HepG2 (cell line): Measurements from ENCODE around the gene HELZ2. TPM values are rescaled to one million over a fixed set of nuclear protein-coding genes. Genes with fewer than 3 reads are reported as not detected.

ENCODE experiments used
- HNRNPUL1 ChIP-seq: fragments of 200-400 bp; formaldehyde crosslinking; IDR thresholded peaks from 2 replicates; pipeline ENCODE4 v1.6.1; 2017; ENCODE audit warnings: low read depth, mild to moderate bottlenecking, low read length, moderate library complexity
- ISL2 ChIP-seq: sonication (generic); formaldehyde crosslinking; IDR thresholded peaks from 2 replicates; pipeline ENCODE4 v1.5.0; 2020; ENCODE audit warnings: missing genetic modification reagents
- KLF13 ChIP-seq: sonication (generic); formaldehyde crosslinking; IDR thresholded peaks from 2 replicates; pipeline ENCODE4 v1.4.0; 2020; ENCODE audit warnings: mild to moderate bottlenecking, missing genetic modification reagents
- NR2F6 ChIP-seq, 2 experiments: IDR thresholded peaks; 2 replicates each; pipeline ENCODE4 v1.6.1; 2016; ENCODE audit warnings: antibody characterized with exemption in 1 of 2, mild to moderate bottlenecking in 1 of 2
- SRSF1 ChIP-seq: fragments of 200-400 bp; formaldehyde crosslinking; optimal IDR thresholded peaks from 2 replicates; pipeline ENCODE3; 2017; ENCODE audit warnings: mild to moderate bottlenecking, low read depth, low read length, moderate library complexity
- ZBTB42 ChIP-seq: sonication (generic); formaldehyde crosslinking; IDR thresholded peaks from 2 replicates; pipeline ENCODE4 v1.5.0; 2020; ENCODE audit warnings: mild to moderate bottlenecking, missing genetic modification reagents
- ZNF235 ChIP-seq: sonication (generic); formaldehyde crosslinking; IDR thresholded peaks from 2 replicates; pipeline ENCODE4 v1.8.1; 2023; ENCODE audit warnings: mild to moderate bottlenecking, missing genetic modification reagents, borderline replicate concordance
- ZNF567 ChIP-seq: sonication (generic); formaldehyde crosslinking; IDR thresholded peaks from 2 replicates; pipeline ENCODE4 v1.8.1; 2023; ENCODE audit warnings: mild to moderate bottlenecking, missing genetic modification reagents, borderline replicate concordance
- ZNF652 ChIP-seq: IDR thresholded peaks from 2 replicates; pipeline ENCODE4 v1.6.1; 2016; ENCODE audit warnings: low read depth, borderline replicate concordance
- ZNF660 ChIP-seq: sonication (generic); formaldehyde crosslinking; IDR thresholded peaks from 2 replicates; pipeline ENCODE4 v1.5.1; 2020; ENCODE audit warnings: mild to moderate bottlenecking, low read depth, missing genetic modification reagents, borderline replicate concordance
- ZNF761 ChIP-seq: sonication (generic); formaldehyde crosslinking; conservative IDR thresholded peaks from 2 replicates; pipeline ENCODE4 v1.4.0; 2020; ENCODE audit warnings: mild to moderate bottlenecking, missing genetic modification reagents
- polyA plus RNA-seq, 8 experiments: library from polyadenylated mRNA; depleted of rRNA in 3 of 8; stranded (reverse) in 7 of 8; unstranded in 1 of 8; fragments of >200 nt; fragmentation: Illumina TruSeq in 4 of 8; extraction: Trizol in 4 of 8; gene quantifications; 2 replicates each; pipeline versions ENCODE4 v1.2.1 to v1.2.3, GENCODE V29; 2011 to 2016; ENCODE audit warnings: low read depth in 4 of 8, missing spikeins in 1 of 8, mixed read lengths in 1 of 8; ENCODE audit not compliant: insufficient read depth in 1 of 8
- total RNA-seq, 5 experiments: library from RNA; depleted of rRNA; stranded (reverse); fragments of >200 nt; fragmentation: Illumina TruSeq; extraction: Trizol; gene quantifications; 2 replicates each; pipeline ENCODE4 v1.2.3, GENCODE V29; 2016; ENCODE audit warnings: low read depth in 1 of 5
- TF ChIP-seq, protein P1 (sequence below): sonication (generic); formaldehyde crosslinking; IDR thresholded peaks from 2 replicates; pipeline ENCODE4 v1.4.0; 2020; ENCODE audit warnings: mild to moderate bottlenecking, missing genetic modification reagents
- TF ChIP-seq, protein P2 (sequence below): sonication (generic); formaldehyde crosslinking; IDR thresholded peaks from 2 replicates; pipeline ENCODE4 v1.5.0; 2020; ENCODE audit warnings: missing genetic modification reagents
- TF ChIP-seq, protein P3 (sequence below): sonication (generic); formaldehyde crosslinking; IDR thresholded peaks from 2 replicates; pipeline ENCODE4 v1.8.1; 2023; ENCODE audit warnings: mild to moderate bottlenecking, moderate library complexity, missing genetic modification reagents
- TF ChIP-seq, protein P4 (sequence below): sonication (generic); formaldehyde crosslinking; IDR thresholded peaks from 2 replicates; pipeline ENCODE4 v1.4.0; 2020; ENCODE audit warnings: missing genetic modification reagents
- TF ChIP-seq, protein P5 (sequence below): sonication (generic); formaldehyde crosslinking; IDR thresholded peaks from 2 replicates; pipeline ENCODE4 v1.4.0; 2020; ENCODE audit warnings: mild to moderate bottlenecking, missing genetic modification reagents
- TF ChIP-seq, protein P6 (sequence below): IDR thresholded peaks from 2 replicates; pipeline ENCODE4 v1.6.1; 2016; ENCODE audit warnings: missing compliant biosample characterization, missing genetic modification reagents, borderline replicate concordance

HELZ2 gene
- total and polyA plus RNA-seq, 2 of the 13 experiments (the other 11 are each of a cell fraction or from before 2014, with no cell fraction given) = 9.6 to 10.1 TPM

DNA sequence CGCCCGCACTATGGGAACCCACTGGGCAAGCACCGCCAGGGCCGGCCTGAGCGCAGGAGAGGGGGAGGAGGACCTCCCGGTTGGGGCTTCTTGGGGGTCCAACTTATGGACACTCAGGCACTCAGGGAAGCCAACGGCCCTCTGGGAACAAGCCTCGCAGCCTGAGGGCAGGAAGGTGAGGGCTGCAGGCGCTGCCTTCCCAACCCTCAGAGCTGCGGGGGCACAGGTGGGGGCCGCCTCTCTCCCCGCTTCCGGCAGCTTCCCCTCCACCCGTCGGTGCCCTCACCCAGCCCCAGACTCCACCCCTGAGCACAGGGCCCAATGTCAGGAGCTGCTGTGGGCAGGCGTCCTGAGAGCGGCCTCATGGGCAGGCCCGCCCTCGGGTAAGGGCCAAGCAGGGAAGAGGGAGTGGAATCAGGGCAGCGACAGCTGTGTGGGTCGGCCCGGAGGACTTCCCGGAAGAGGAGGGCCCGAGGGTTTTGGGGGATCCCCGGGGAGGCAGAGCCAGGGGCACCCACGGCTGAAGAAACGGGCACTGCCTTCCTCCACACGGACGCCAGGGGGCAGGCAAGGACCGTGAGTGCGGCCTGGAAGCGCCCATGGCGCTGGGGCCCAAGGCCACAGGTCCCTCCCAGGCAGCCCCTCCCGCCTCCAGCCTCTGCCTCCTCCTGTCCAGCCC lies 36.4 kb downstream of the HELZ2 start (continued):
- TF ChIP-seq, protein P1, sequence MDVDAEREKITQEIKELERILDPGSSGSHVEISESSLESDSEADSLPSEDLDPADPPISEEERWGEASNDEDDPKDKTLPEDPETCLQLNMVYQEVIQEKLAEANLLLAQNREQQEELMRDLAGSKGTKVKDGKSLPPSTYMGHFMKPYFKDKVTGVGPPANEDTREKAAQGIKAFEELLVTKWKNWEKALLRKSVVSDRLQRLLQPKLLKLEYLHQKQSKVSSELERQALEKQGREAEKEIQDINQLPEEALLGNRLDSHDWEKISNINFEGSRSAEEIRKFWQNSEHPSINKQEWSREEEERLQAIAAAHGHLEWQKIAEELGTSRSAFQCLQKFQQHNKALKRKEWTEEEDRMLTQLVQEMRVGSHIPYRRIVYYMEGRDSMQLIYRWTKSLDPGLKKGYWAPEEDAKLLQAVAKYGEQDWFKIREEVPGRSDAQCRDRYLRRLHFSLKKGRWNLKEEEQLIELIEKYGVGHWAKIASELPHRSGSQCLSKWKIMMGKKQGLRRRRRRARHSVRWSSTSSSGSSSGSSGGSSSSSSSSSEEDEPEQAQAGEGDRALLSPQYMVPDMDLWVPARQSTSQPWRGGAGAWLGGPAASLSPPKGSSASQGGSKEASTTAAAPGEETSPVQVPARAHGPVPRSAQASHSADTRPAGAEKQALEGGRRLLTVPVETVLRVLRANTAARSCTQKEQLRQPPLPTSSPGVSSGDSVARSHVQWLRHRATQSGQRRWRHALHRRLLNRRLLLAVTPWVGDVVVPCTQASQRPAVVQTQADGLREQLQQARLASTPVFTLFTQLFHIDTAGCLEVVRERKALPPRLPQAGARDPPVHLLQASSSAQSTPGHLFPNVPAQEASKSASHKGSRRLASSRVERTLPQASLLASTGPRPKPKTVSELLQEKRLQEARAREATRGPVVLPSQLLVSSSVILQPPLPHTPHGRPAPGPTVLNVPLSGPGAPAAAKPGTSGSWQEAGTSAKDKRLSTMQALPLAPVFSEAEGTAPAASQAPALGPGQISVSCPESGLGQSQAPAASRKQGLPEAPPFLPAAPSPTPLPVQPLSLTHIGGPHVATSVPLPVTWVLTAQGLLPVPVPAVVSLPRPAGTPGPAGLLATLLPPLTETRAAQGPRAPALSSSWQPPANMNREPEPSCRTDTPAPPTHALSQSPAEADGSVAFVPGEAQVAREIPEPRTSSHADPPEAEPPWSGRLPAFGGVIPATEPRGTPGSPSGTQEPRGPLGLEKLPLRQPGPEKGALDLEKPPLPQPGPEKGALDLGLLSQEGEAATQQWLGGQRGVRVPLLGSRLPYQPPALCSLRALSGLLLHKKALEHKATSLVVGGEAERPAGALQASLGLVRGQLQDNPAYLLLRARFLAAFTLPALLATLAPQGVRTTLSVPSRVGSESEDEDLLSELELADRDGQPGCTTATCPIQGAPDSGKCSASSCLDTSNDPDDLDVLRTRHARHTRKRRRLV (CRISPR knock-in tag) = no peak
- TF ChIP-seq SRSF1 = peak; percentile 88
- TF ChIP-seq ZNF567 (CRISPR knock-in tag) = peak; percentile 95
- TF ChIP-seq, protein P2, sequence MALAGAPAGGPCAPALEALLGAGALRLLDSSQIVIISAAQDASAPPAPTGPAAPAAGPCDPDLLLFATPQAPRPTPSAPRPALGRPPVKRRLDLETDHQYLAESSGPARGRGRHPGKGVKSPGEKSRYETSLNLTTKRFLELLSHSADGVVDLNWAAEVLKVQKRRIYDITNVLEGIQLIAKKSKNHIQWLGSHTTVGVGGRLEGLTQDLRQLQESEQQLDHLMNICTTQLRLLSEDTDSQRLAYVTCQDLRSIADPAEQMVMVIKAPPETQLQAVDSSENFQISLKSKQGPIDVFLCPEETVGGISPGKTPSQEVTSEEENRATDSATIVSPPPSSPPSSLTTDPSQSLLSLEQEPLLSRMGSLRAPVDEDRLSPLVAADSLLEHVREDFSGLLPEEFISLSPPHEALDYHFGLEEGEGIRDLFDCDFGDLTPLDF (CRISPR knock-in tag) = peak; percentile 61; the same call in 1 of the 2 replicates
- TF ChIP-seq ZNF660 = peak; percentile 71; the same call in 1 of the 2 replicates
- no peak for TF ChIP-seq ZNF652 (CRISPR knock-in tag)
- TF ChIP-seq, protein P3, sequence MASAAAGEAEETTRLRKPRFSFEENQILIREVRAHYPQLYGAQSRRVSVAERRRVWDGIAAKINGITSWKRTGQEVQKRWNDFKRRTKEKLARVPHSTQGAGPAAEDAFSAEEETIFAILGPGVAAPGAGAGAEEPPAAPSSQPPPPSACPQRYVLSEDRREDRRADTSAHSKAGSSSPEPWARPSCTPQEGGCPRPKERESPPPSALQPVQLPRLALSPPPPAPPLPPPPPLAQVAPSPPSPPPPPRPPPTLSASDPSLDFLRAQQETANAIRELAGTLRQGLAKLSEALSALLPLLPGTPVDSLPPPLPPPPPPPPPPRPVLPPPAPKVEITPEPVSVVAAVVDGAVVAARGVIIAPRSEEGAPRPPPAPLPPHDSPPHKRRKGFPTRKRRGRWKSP = peak; percentile 86; the same call in 1 of the 2 replicates
- TF ChIP-seq NR2F6 (IDR thresholded peaks at IDR 0.05) = peak; percentile 60; the same call in 1 of the 2 replicates
- peak; percentile 75 for TF ChIP-seq NR2F6 (CRISPR knock-in tag; IDR thresholded peaks at IDR 0.05)
- TF ChIP-seq ZBTB42 (CRISPR knock-in tag) = peak; percentile 47; the same call in 1 of the 2 replicates
- TF ChIP-seq KLF13 (CRISPR knock-in tag) = no peak
- no peak for TF ChIP-seq HNRNPUL1
- peak; percentile 81 for TF ChIP-seq ISL2 (CRISPR knock-in tag)
- TF ChIP-seq, protein P4, sequence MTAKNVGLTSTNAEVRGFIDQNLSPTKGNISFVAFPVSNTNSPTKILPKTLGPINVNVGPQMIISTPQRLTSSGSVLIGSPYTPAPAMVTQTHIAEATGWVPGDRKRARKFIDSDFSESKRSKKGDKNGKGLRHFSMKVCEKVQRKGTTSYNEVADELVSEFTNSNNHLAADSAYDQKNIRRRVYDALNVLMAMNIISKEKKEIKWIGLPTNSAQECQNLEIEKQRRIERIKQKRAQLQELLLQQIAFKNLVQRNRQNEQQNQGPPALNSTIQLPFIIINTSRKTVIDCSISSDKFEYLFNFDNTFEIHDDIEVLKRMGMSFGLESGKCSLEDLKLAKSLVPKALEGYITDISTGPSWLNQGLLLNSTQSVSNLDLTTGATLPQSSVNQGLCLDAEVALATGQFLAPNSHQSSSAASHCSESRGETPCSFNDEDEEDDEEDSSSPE (CRISPR knock-in tag) = 0 out of 2 replicates have a peak, but pooled peaks have one; percentile 42
- TF ChIP-seq, protein P5, sequence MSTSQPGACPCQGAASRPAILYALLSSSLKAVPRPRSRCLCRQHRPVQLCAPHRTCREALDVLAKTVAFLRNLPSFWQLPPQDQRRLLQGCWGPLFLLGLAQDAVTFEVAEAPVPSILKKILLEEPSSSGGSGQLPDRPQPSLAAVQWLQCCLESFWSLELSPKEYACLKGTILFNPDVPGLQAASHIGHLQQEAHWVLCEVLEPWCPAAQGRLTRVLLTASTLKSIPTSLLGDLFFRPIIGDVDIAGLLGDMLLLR (CRISPR knock-in tag) = no peak; the same call in 1 of the 2 replicates
- 0 out of 2 replicates have a peak, but pooled peaks have one; percentile 63 for TF ChIP-seq ZNF235 (CRISPR knock-in tag)
- peak; percentile 77; the same call in 1 of the 2 replicates for TF ChIP-seq ZNF761 (CRISPR knock-in tag)
- TF ChIP-seq, protein P6, sequence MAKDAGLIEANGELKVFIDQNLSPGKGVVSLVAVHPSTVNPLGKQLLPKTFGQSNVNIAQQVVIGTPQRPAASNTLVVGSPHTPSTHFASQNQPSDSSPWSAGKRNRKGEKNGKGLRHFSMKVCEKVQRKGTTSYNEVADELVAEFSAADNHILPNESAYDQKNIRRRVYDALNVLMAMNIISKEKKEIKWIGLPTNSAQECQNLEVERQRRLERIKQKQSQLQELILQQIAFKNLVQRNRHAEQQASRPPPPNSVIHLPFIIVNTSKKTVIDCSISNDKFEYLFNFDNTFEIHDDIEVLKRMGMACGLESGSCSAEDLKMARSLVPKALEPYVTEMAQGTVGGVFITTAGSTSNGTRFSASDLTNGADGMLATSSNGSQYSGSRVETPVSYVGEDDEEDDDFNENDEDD (CRISPR knock-in tag) = peak; percentile 64; the same call in 1 of the 2 replicates
